Small intestine (tissue), 7 donors: ENCODE data around the gene MRPL23. TPM values are rescaled to one million over a fixed set of nuclear protein-coding genes. Genes with fewer than 3 reads are reported as not detected.
A peak's percentile ranks its signal among the peaks of the same experiment; 100 is the strongest.

ENCODE experiments used
- DNase-seq, 2 donors: peaks; one replicate each; pipeline versions ENCODE4 v3.0.0 to v3.0.0-alpha.2; 2013
- FAIRE-seq: peaks from 2 replicates; lab custom pipeline; 2012; peaks lifted over from hg19 to GRCh38; lab: Jason Lieb, UNC
- H3K27ac ChIP-seq, 3 donors: one replicate each; pipeline ENCODE4 v1.5.1; 2013; ENCODE audit warnings: low read length in 2 of 3, mild to moderate bottlenecking in 2 of 3, control low read depth in 1 of 3, inconsistent platforms in 1 of 3, low read depth in 1 of 3, moderate library complexity in 1 of 3
- H3K27me3 ChIP-seq, 3 donors: one replicate each; pipeline ENCODE4 v1.6.1; 2013; ENCODE audit warnings: low read length in 3 of 3, inconsistent platforms in 1 of 3; ENCODE audit not compliant: control insufficient read depth in 3 of 3, insufficient read depth in 3 of 3
- H3K36me3 ChIP-seq, 3 donors: one replicate each; pipeline ENCODE4 v1.6.1; 2013; ENCODE audit warnings: low read length in 3 of 3, inconsistent platforms in 1 of 3, low read depth in 1 of 3, mild to moderate bottlenecking in 1 of 3, moderate library complexity in 1 of 3; ENCODE audit not compliant: control insufficient read depth in 3 of 3, insufficient read depth in 2 of 3
- H3K4me1 ChIP-seq, 3 donors: one replicate each; pipeline ENCODE4 v1.6.1; 2013; ENCODE audit warnings: low read length in 2 of 3, inconsistent platforms in 1 of 3, low read depth in 1 of 3, mild to moderate bottlenecking in 1 of 3, moderate library complexity in 1 of 3; ENCODE audit not compliant: control insufficient read depth in 3 of 3, insufficient read depth in 2 of 3
- H3K4me3 ChIP-seq, 3 donors: one replicate each; pipeline ENCODE4 v1.5.1; 2013; ENCODE audit warnings: low read length in 3 of 3, control low read depth in 1 of 3, inconsistent platforms in 1 of 3, low read depth in 1 of 3, mild to moderate bottlenecking in 1 of 3, moderate library complexity in 1 of 3
- H3K9me3 ChIP-seq, 2 donors: one replicate each; pipeline ENCODE4 v1.6.1; 2013; ENCODE audit warnings: low read depth in 1 of 2, low read length in 1 of 2; ENCODE audit not compliant: control insufficient read depth in 2 of 2, insufficient read depth in 1 of 2
- WGBS, 3 donors: extraction: QIAGEN DNeasy Blood & Tissue Kit; methylation state at CpG; one replicate each; pipeline ENCODE4 v1.1.7; 2013; 5-methylcytosine and 5-hydroxymethylcytosine counted together
- polyA plus RNA-seq, 4 donors: library from polyadenylated mRNA; stranded (reverse) in 3 of 4; unstranded in 1 of 4; fragments of 200-250 nt in 3 of 4; fragments of 120-200 nt in 1 of 4; gene quantifications; one replicate each; pipeline versions ENCODE4 v1.2.1 to v1.2.3, GENCODE V29; 2013
- donor health status: healthy with polysubstance abuse.
- donor health status: control.
- donor health status: control.
- donor health status: Bipolar disorder and iron deficiency.
- donor health status: healthy.

Gene MRPL23
- polyA plus RNA-seq, 4 donors: 78.6 to 210 (median 139) TPM

- 64 to 79% (median 73%) methylated on average over 30 to 31 of the region's 31 CpGs for WGBS, 3 donors
Observed at GRCh38 chr11:1919391-1920127, 27.6 kb upstream of the MRPL23 start, which contains the start of gene TNNT3. TSS of gene TNNT3 (plus strand) at chr11:1919703. CDS start at chr11:1922875, 3,172 bp downstream.

GRCh38 chr11:1920128-1920908 lies 26.8 kb upstream of the MRPL23 start:
- DNase-seq (no peak), FAIRE-seq (no peak)
- WGBS, 3 donors: 83 to 90% (median 84%) methylated on average over 23 to 25 of the region's 25 CpGs
- H3K27me3 ChIP-seq: no peaks in the 10 kb centered on the region
- H3K36me3 ChIP-seq: no peaks in the 10 kb centered on the region
- H3K9me3 ChIP-seq: no peaks in the 10 kb centered on the region
- no peaks in the 10 kb centered on the region for H3K4me1 ChIP-seq
- no peak overlapping the region for H3K27ac ChIP-seq
- H3K4me3 ChIP-seq: no peak overlapping the region

More at GRCh38 chr11:1919391-1920127, 27.6 kb upstream of the MRPL23 start, which contains the start of gene TNNT3:
- Histone ChIP-seq H3K36me3 (no peaks in the 10 kb centered on the region), H3K9me3 (no peaks in the 10 kb centered on the region), H3K4me1 (no peaks in the 10 kb centered on the region), H3K27ac (no peak within 1 kb of the TSS), H3K4me3 (no peak within 1 kb of the TSS), H3K27me3 (no peaks in the 10 kb centered on the region)
- no peak for FAIRE-seq
- no peak for DNase-seq

- 27 to 66% (median 40%) methylated on average over 20 to 21 of the region's 21 CpGs for WGBS, 3 donors
- Histone ChIP-seq H3K36me3 (no peaks in the 10 kb centered on the region), H3K9me3 (no peaks in the 10 kb centered on the region), H3K4me1 (no peaks in the 10 kb centered on the region), H3K4me3 (no peak overlapping the region), H3K27ac (peak overlapping the region in 1 of 3 donors; percentile 22), H3K27me3 (no peaks in the 10 kb centered on the region)
- DNase-seq (no peak), FAIRE-seq (no peak)
Observed at GRCh38 chr11:1920909-1921573, 26.1 kb upstream of the MRPL23 start.

GRCh38 chr11:1921574-1922141 lies 25.5 kb upstream of the MRPL23 start:
- peak overlapping the region in 1 of 3 donors; percentile 22 for H3K27ac ChIP-seq
- H3K36me3 ChIP-seq: no peaks in the 10 kb centered on the region
- no peak overlapping the region for H3K4me3 ChIP-seq
- DNase-seq (no peak), FAIRE-seq (no peak)
- H3K4me1 ChIP-seq: no peaks in the 10 kb centered on the region
- no peaks in the 10 kb centered on the region for H3K27me3 ChIP-seq
- H3K9me3 ChIP-seq: no peaks in the 10 kb centered on the region
- 59 to 68% (median 61%) methylated on average over 18 of the region's 18 CpGs for WGBS, 3 donors

- no peaks in the 10 kb centered on the region for H3K27me3 ChIP-seq
- H3K36me3 ChIP-seq: no peaks in the 10 kb centered on the region
- DNase-seq (no peak), FAIRE-seq (no peak)
- H3K27ac ChIP-seq: no peak overlapping the region
- H3K9me3 ChIP-seq: no peaks in the 10 kb centered on the region
- peaks cover 0 to 9% (median 0%) of the 10 kb centered on the region in 3 donors for H3K4me1 ChIP-seq
- WGBS, 3 donors: 51 to 62% (median 59%) methylated on average over 11 to 14 of the region's 14 CpGs
- no peak overlapping the region for H3K4me3 ChIP-seq
Observed at GRCh38 chr11:1922481-1923081, 24.6 kb upstream of the MRPL23 start.

- no peak for DNase-seq
Observed at GRCh38 chr11:1923201-1923956, 23.8 kb upstream of the MRPL23 start.

GRCh38 chr11:1924181-1924580 lies 23.0 kb upstream of the MRPL23 start:
- H3K4me1 ChIP-seq: peaks cover 0 to 10% (median 0%) of the 10 kb centered on the region in 3 donors
- no peak for FAIRE-seq
- H3K27ac ChIP-seq: no peak overlapping the region
- H3K36me3 ChIP-seq: no peaks in the 10 kb centered on the region
- WGBS, 3 donors: 18 to 68% (median 44%) methylated on average over 17 of the region's 17 CpGs
- DNase-seq: no peak
- H3K27me3 ChIP-seq: no peaks in the 10 kb centered on the region
- H3K4me3 ChIP-seq: no peak overlapping the region
- H3K9me3 ChIP-seq: no peaks in the 10 kb centered on the region

More at GRCh38 chr11:1923201-1923956, 23.8 kb upstream of the MRPL23 start:
- no peak for FAIRE-seq
- Histone ChIP-seq H3K27me3 (no peaks in the 10 kb centered on the region), H3K9me3 (no peaks in the 10 kb centered on the region), H3K36me3 (no peaks in the 10 kb centered on the region), H3K4me1 (peaks cover 0 to 10% (median 0%) of the 10 kb centered on the region in 3 donors), H3K4me3 (no peak overlapping the region), H3K27ac (no peak overlapping the region)
- 73 to 88% (median 76%) methylated on average over 22 of the region's 22 CpGs for WGBS, 3 donors
